Choroid plexus epithelial cell (primary cell): ENCODE data around the gene FCN2.
A peak's percentile ranks its signal among the peaks of the same experiment; 100 is the strongest.

Experiments used
- DNase-seq: peaks from one replicate; pipeline ENCODE4 v3.0.0-alpha.2; 2010; ENCODE audit warnings: low read depth
- H3K4me3 ChIP-seq: 2 replicates; pipeline ENCODE4 v1.5.1; 2011; ENCODE audit warnings: low read depth, mild to moderate bottlenecking, control low read depth, low read length, moderate library complexity
- TF ChIP-seq, protein P1 (sequence below): conservative IDR thresholded peaks from 2 replicates; pipeline ENCODE4 v1.5.1; 2011; ENCODE audit warnings: low read depth, mild to moderate bottlenecking, control low read depth, inconsistent platforms, low read length, moderate library complexity

Gene FCN2

DNA sequence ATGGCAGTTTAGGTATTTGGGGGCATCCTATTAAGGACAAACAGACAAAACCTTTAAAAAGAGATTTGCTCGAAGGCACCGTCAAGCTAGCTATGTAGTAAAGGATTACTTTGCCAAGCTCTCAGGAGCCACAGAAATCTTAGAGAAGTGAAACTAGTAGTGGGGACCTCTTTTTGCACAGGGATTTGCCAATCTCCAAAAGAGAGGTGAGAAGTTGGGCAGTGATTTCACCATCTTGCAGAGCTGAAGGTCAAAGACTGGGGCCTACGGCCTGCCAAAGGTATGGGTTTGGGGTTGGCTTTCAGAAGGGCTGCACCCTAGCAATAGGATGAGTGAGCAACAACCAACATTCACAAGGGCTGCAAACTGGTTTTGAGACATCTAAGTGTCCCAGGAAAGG, 38.7 kb downstream of the FCN2 start:
- no peak overlapping the region for H3K4me3 ChIP-seq
- DNase-seq = no peak
- TF ChIP-seq, protein P1, sequence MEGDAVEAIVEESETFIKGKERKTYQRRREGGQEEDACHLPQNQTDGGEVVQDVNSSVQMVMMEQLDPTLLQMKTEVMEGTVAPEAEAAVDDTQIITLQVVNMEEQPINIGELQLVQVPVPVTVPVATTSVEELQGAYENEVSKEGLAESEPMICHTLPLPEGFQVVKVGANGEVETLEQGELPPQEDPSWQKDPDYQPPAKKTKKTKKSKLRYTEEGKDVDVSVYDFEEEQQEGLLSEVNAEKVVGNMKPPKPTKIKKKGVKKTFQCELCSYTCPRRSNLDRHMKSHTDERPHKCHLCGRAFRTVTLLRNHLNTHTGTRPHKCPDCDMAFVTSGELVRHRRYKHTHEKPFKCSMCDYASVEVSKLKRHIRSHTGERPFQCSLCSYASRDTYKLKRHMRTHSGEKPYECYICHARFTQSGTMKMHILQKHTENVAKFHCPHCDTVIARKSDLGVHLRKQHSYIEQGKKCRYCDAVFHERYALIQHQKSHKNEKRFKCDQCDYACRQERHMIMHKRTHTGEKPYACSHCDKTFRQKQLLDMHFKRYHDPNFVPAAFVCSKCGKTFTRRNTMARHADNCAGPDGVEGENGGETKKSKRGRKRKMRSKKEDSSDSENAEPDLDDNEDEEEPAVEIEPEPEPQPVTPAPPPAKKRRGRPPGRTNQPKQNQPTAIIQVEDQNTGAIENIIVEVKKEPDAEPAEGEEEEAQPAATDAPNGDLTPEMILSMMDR = no peak

DNA sequence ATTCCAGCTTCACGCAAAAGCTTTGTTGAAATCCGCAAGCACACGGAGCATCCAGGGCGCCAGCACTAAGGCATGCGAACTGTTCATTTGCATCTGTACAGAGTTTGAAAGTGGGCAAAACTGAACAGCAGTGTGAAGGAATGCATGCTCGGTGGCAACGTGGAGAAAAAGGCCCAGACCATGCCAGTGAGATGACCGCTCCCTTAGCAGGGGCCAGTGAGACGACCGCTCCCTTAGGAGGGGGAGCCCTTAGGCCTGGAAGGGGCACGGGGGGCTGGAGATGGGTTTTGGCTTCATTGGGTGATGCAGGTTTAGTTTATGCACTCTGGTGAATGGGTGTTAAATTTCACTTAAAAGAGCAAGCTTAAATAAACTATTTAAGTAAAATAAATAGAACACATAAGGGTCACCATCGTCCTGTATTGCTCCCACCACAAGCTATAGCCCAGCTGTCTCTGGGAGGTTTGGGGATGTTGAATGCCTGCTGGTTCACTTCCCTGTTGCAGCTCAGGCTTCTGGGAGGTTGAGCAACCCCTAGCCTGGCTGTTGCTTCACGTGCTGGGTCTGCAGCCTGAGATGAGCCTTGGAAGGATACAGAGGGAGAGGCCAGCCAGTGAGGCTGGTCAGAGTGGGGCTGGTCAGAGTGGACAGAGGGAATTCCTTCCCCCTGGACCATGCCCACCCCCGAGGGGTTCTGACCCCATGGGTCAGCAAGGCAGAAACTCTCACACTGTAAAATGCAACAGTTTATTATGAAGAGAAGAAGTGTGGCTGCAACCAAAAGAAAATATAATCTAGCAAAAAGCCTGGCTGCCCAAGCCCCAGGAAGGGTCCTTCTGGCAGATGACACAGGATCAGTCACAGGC, 41.7 kb downstream of the FCN2 start:
- DNase-seq = peak; percentile 58
- H3K4me3 ChIP-seq = no peak overlapping the region
- TF ChIP-seq, protein P1 = no peak

DNA sequence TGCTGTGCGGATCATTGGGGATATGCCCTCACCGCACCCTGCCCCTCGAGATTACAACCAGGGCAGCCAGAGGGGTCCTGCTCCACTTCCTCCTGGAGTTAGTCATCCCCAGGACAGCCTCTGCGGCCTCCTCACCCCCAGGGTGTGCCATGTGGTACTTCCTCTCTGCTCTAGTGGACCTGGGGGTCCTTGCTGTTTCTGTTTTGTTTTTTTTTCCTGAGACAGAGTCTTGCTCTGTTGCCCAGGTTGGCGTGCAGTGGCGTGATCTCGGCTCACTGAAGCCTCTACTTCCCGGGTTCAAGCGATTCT, 42.3 kb downstream of the FCN2 start:
- no peak for DNase-seq
- TF ChIP-seq, protein P1 = no peak
- H3K4me3 ChIP-seq = no peak overlapping the region

DNA sequence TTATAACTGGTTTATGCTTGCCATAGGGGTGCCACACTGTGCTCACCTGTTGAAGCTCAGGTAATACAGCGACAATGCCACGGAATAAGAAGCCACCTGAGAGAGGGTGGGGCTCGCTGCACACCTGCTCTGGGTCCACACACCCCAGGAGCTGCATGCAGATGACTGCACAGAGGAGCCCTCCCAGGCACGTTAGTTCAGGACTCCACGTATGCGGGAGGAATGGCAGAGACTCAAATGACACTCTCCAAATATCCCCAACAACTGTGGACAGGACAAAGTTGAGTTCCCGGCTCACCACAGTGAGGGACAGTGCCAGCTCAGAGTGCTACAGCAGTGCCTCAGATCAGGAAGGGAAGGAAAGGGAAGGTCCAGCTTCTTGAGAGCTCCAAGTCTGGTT, 42.9 kb downstream of the FCN2 start:
- no peak overlapping the region for H3K4me3 ChIP-seq
- DNase-seq = no peak
- TF ChIP-seq, protein P1 = no peak

DNA sequence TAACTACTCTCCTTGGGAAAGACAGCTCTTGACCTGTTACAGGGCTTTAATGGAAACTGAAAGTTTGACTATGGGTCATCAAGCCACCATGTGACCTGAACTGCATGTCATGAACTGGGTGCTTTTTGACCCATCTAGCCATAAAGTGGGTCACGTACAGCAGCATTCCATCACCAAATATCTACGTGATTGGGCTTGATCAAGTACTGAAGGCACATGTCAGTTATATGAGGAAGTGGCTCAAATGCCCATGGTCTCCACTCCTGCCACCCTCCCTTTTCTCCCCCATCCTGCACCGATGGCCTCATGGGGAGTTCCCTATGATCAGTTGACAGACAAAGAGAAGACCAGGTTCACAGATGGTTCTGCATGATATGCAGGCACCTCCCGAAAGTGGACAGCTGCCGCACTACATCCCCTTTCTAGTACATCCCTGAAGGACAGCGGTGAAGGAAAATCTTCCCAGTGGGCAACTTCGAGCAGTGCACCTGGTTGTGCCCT, 44.5 kb downstream of the FCN2 start:
- TF ChIP-seq, protein P1 = no peak
- DNase-seq = no peak
- H3K4me3 ChIP-seq = no peak overlapping the region

DNA sequence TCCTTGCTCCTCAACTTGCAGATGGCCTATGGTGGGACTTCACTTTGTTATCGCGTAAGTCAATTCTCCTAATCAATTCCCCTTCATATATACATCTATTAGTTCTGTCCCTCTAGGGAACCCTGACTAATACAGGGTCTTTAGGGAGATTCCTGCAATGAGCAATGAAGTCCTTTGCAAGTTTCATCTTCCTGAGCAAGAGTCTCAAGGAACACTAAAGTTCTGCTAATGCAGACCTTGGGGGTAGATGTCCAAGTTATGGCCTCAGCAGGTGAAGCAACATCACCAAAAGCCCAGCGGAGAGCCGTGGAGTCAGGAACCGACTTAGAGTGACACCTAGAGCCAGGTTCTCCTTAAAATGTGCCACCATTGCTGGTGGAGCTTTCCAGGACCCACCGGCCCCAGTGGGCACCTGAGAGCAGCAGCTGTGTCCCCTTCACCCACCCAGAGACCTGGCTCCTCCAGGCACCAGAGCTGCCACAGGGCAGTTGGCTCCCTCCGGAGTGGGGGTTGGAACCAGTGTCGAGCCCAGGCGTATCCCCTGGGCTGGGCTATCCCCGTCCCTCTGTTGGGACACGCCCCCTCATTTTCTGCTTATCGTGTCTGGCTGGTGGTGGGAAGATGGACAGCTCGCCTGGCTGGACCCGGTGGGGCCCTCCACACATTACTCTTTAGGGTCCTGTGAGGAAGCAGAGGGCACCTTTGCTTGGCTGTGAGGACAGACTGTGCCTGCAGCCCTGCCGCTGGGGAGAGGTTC, 48.0 kb downstream of the FCN2 start:
- TF ChIP-seq, protein P1 = no peak
- no peak overlapping the region for H3K4me3 ChIP-seq
- no peak for DNase-seq
